A549 (cell line): ENCODE results near the gene PEX14. TPM values are rescaled to one million over a fixed set of nuclear protein-coding genes. Genes with fewer than 3 reads are reported as not detected.

Experiments
- ATAC-seq, 2 experiments: fragments of 200-7000 bp in 1 of 2; fragments of >200 bp in 1 of 2; cut with Nextera tagmentation in 1 of 2; cut with Tn5 transposase in 1 of 2; 3 replicates each; pipeline versions ENCODE4 v1.8.0 to v1.9.1; 2018 to 2020; ENCODE audit warnings: mild to moderate bottlenecking in 1 of 2, moderate library complexity in 1 of 2
- CTCF ChIA-PET: fragments of 300-600 bp; sonication (Branson Sonifier 250); formaldehyde crosslinking; extraction: SDS; loops from one replicate; lab custom pipeline; 2021; ENCODE audit warnings: antibody characterized with exemption, inconsistent platforms; lab: Yijun Ruan, JAX
- POLR2A ChIA-PET: fragments of 350-600 bp; formaldehyde crosslinking; extraction: SDS; loops from one replicate; lab custom pipeline; 2021; ENCODE audit warnings: antibody characterized with exemption, inconsistent platforms; lab: Yijun Ruan, JAX
- DNase-seq, 2 experiments: peaks; one replicate each; pipeline versions ENCODE4 v3.0.0 to v3.0.0-alpha.2; 2011 to 2016; ENCODE audit warnings: low read depth in 1 of 2, low spot score in 1 of 2
- FAIRE-seq: peaks from 2 replicates; lab custom pipeline; 2011; peaks lifted over from hg19 to GRCh38; lab: Jason Lieb, UNC
- H3K27ac ChIP-seq, 2 experiments: fragments of >200 bp; sonication (Bioruptor Twin); formaldehyde crosslinking; 3 replicates each; pipeline ENCODE4 v1.5.1; 2016 to 2017
- H3K4me1 ChIP-seq: fragments of >200 bp; sonication (Bioruptor Twin); formaldehyde crosslinking; 3 replicates; pipeline ENCODE4 v1.6.1; 2016
- H3K4me2 ChIP-seq: fragments of >200 bp; sonication (Bioruptor Twin); formaldehyde crosslinking; 3 replicates; pipeline ENCODE4 v1.6.1; 2016
- H3K4me3 ChIP-seq: fragments of >200 bp; sonication (Bioruptor Twin); formaldehyde crosslinking; 3 replicates; pipeline ENCODE4 v1.5.1; 2016
- H3K9me3 ChIP-seq: fragments of >200 bp; sonication (Bioruptor Twin); formaldehyde crosslinking; 3 replicates; pipeline ENCODE4 v1.6.1; 2016
- CBX8 ChIP-seq: fragments of 200-600 bp; sonication (generic); IDR thresholded peaks from 2 replicates; pipeline ENCODE4 v1.6.1; 2016
- CEBPB ChIP-seq, 2 experiments: fragments of >200 bp in 1 of 2; sonication (Bioruptor Twin) in 1 of 2; formaldehyde crosslinking in 1 of 2; IDR thresholded peaks; 2 replicates each; pipeline ENCODE4 v1.6.1; 2012 to 2016
- CHD2 ChIP-seq: fragments of 150-350 bp; IDR thresholded peaks from 2 replicates; pipeline ENCODE4 v1.6.1; 2014; ENCODE audit warnings: low read length; ENCODE audit not compliant: partially characterized antibody
- EHF ChIP-seq: fragments of 250-450 bp; sonication (Bioruptor Pico); IDR thresholded peaks from 2 replicates; pipeline ENCODE4 v1.5.0; 2020; ENCODE audit warnings: mild to moderate bottlenecking
- EHMT2 ChIP-seq: fragments of 200-600 bp; sonication (generic); IDR thresholded peaks from 2 replicates; pipeline ENCODE4 v1.6.1; 2016; ENCODE audit warnings: antibody characterized with exemption, low read depth, mild to moderate bottlenecking, moderate library complexity
- ESRRA ChIP-seq: fragments of 150-350 bp; IDR thresholded peaks from 2 replicates; pipeline ENCODE4 v1.6.1; 2014; ENCODE audit warnings: mild to moderate bottlenecking, low read length, borderline replicate concordance
- FOSL2 ChIP-seq, 2 experiments: fragments of 450-650 bp in 1 of 2; fragments of >200 bp in 1 of 2; sonication (Bioruptor Twin) in 1 of 2; formaldehyde crosslinking; IDR thresholded peaks; 2 replicates each; pipeline versions ENCODE4 v1.5.0 to v1.6.1; 2016 to 2020; ENCODE audit warnings: mild to moderate bottlenecking in 1 of 2, moderate library complexity in 1 of 2
- FOXS1 ChIP-seq: fragments of 250-450 bp; sonication (Bioruptor Pico); IDR thresholded peaks from 2 replicates; pipeline ENCODE4 v1.5.0; 2020; ENCODE audit warnings: mild to moderate bottlenecking, moderate library complexity
- HES2 ChIP-seq: fragments of >200 bp; sonication (Bioruptor Twin); formaldehyde crosslinking; IDR thresholded peaks from 2 replicates; pipeline ENCODE4 v1.6.1; 2016
- HEYL ChIP-seq: fragments of 250-450 bp; sonication (Bioruptor Pico); IDR thresholded peaks from 2 replicates; pipeline ENCODE4 v1.8.0; 2021; ENCODE audit warnings: mild to moderate bottlenecking, moderate library complexity
- JUN ChIP-seq, 2 experiments: fragments of >200 bp; sonication (Bioruptor Twin); formaldehyde crosslinking; IDR thresholded peaks; 2 replicates in 1 of 2; 3 replicates in 1 of 2; pipeline ENCODE4 v1.6.1; 2016 to 2017
- JUNB ChIP-seq: fragments of >200 bp; sonication (Bioruptor Twin); formaldehyde crosslinking; IDR thresholded peaks from 2 replicates; pipeline ENCODE4 v1.6.1; 2016
- KDM5A ChIP-seq: fragments of 200-600 bp; sonication (generic); IDR thresholded peaks from 2 replicates; pipeline ENCODE4 v1.6.1; 2016; ENCODE audit warnings: antibody characterized with exemption, mild to moderate bottlenecking
- PBX3 ChIP-seq: IDR thresholded peaks from 2 replicates; pipeline ENCODE4 v1.6.1; 2012
- POLR2A ChIP-seq: IDR thresholded peaks from 2 replicates; pipeline ENCODE4 v1.6.1; 2012; ENCODE audit warnings: mild to moderate bottlenecking, low read length
- RAD21 ChIP-seq, 2 experiments: fragments of >200 bp in 1 of 2; sonication (Bioruptor Twin) in 1 of 2; formaldehyde crosslinking in 1 of 2; IDR thresholded peaks in 1 of 2; conservative IDR thresholded peaks in 1 of 2; 2 replicates in 1 of 2; 3 replicates in 1 of 2; pipeline ENCODE4 v1.6.1; 2012 to 2018; ENCODE audit warnings: inconsistent platforms in 1 of 2
- RCOR1 ChIP-seq: fragments of 150-350 bp; IDR thresholded peaks from 2 replicates; pipeline ENCODE4 v1.6.1; 2014; ENCODE audit warnings: antibody characterized with exemption, low read length, low read depth
- WGBS: methylation state at CpG from one replicate; pipeline ENCODE4 v1.1.6; 2017; ENCODE audit errors: missing lambda C conversion rate; 5-methylcytosine and 5-hydroxymethylcytosine counted together
- polyA plus RNA-seq, 4 experiments: library from polyadenylated mRNA; depleted of rRNA in 3 of 4; stranded (reverse); fragments of >200 nt; fragmentation: RNase III in 1 of 4; extraction: RNeasy Plus Mini Kit Qiagen cat#74134 plus additional on column Dnase treatment in 1 of 4; gene quantifications; 2 replicates in 3 of 4; 3 replicates in 1 of 4; pipeline ENCODE4 v1.2.3, GENCODE V29; 2011 to 2017
- TF ChIP-seq, protein P1 (sequence below): fragments of >200 bp; sonication (Bioruptor Twin); formaldehyde crosslinking; IDR thresholded peaks from 3 replicates; pipeline ENCODE4 v1.6.1; 2016
- TF ChIP-seq, protein P2 (sequence below): fragments of 150-350 bp; IDR thresholded peaks from 2 replicates; pipeline ENCODE4 v1.6.1; 2014; ENCODE audit warnings: low read depth, mild to moderate bottlenecking, low read length

The PEX14 gene
- polyA plus RNA-seq, 2 of the 4 experiments (the other 2 are of a cell fraction): 7.7 to 15.0 TPM

GRCh38 chr1:10536133-10536770 lies 61.5 kb downstream of the PEX14 start:
- DNase-seq: no peak
- ChIA-PET POLR2A (no interaction called here), CTCF (interaction anchor here (1.1 to 1.2 kb wide), 2 partner anchors 54 to 79 kb away, joined by 3 read pairs; no protein-coding TSS in a partner anchor)
- no peaks in the 10 kb centered on the region for H3K9me3 ChIP-seq
- H3K27ac ChIP-seq: no peak overlapping the region
- 85% methylated on average over 11 of the region's 14 CpGs for WGBS
- no peak for FAIRE-seq
- TF ChIP-seq RAD21 (conservative IDR thresholded peaks at IDR 0.05 in 1 of 2, IDR thresholded peaks at IDR 0.05 in 1 of 2): no peak
- TF ChIP-seq HEYL (CRISPR knock-in tag): no peak
- no peak for TF ChIP-seq ESRRA
- no peak for TF ChIP-seq CEBPB (IDR thresholded peaks at IDR 0.05)
- TF ChIP-seq, protein P1, sequence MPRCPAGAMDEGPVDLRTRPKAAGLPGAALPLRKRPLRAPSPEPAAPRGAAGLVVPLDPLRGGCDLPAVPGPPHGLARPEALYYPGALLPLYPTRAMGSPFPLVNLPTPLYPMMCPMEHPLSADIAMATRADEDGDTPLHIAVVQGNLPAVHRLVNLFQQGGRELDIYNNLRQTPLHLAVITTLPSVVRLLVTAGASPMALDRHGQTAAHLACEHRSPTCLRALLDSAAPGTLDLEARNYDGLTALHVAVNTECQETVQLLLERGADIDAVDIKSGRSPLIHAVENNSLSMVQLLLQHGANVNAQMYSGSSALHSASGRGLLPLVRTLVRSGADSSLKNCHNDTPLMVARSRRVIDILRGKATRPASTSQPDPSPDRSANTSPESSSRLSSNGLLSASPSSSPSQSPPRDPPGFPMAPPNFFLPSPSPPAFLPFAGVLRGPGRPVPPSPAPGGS: no peak
- TF ChIP-seq FOXS1: no peak
- TF ChIP-seq JUN (IDR thresholded peaks at IDR 0.05): no peak
- TF ChIP-seq EHF (CRISPR knock-in tag): no peak
- no peak for TF ChIP-seq FOSL2 (IDR thresholded peaks at IDR 0.05)
- TF ChIP-seq FOSL2 (CRISPR knock-in tag; IDR thresholded peaks at IDR 0.05): no peak
- TF ChIP-seq HES2: no peak
- no peak for TF ChIP-seq KDM5A
- no peak for TF ChIP-seq CHD2
- no peak overlapping the region for H3K4me3 ChIP-seq
- H3K4me1 ChIP-seq: no peaks in the 10 kb centered on the region
- ATAC-seq: 0 out of 6 replicates have a peak, but pooled peaks of 1 of the 2 experiments have one; percentile 43
- H3K4me2 ChIP-seq: no peak overlapping the region

DNA sequence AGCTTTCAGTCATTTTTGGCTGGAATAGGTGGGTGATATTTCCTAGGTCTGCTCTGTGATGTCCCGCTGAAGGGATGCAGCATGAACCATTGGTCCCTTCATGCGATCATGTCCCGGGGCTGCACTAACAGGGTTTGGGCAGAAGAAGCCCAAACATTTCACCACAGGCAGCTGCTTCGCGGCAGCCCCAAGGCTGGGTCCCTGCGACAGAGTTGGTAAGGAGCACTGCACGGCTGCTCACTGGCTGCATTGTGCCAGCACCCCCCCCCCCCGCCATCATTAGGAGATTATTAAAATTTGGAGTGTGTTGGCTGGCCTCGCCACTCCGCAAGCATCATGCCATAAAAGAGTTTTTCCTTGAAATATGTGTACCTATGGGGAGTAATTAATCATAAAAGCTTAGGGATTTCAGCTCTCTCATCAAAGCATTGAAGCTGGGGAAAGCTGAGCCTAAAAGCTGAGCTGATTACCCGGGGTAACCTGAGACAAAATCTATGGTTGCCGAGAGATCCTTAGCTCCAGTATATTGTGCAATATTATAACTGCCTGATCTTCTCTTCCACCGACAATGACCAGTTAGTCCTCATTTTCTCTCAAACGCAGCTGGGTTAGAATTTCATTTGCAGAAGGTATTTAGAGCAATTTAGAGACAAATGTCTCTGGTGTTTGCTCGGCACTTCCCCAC lies 62.5 kb downstream of the PEX14 start:
- DNase-seq (no peak), FAIRE-seq (no peak), ATAC-seq (no peak)
- 94% methylated on average over 12 of the region's 15 CpGs for WGBS
- Histone ChIP-seq H3K27ac (no peak overlapping the region), H3K4me2 (no peak overlapping the region), H3K9me3 (no peaks in the 10 kb centered on the region), H3K4me1 (no peaks in the 10 kb centered on the region), H3K4me3 (no peak overlapping the region)
- CTCF ChIA-PET: interaction anchor here (0.8 to 1.2 kb wide), 2 partner anchors 78 to 330 kb away, joined by 3 read pairs; no protein-coding TSS in a partner anchor
- TF ChIP-seq JUNB (no peak), CBX8 (no peak), RCOR1 (no peak), POLR2A (no peak), EHMT2 (no peak), PBX3 (no peak)
- TF ChIP-seq, protein P2, sequence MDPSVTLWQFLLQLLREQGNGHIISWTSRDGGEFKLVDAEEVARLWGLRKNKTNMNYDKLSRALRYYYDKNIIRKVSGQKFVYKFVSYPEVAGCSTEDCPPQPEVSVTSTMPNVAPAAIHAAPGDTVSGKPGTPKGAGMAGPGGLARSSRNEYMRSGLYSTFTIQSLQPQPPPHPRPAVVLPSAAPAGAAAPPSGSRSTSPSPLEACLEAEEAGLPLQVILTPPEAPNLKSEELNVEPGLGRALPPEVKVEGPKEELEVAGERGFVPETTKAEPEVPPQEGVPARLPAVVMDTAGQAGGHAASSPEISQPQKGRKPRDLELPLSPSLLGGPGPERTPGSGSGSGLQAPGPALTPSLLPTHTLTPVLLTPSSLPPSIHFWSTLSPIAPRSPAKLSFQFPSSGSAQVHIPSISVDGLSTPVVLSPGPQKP: no peak
- TF ChIP-seq, protein P1: no peak
- POLR2A ChIA-PET: no interaction called here
